ENCODE measurements around the gene ACSM2B.
"Not testable (repeated sequence)": the region's sequence is repeated elsewhere in the genome, so short reads cannot be mapped to it uniquely, and the experiment has no call there.

ACSM2B gene

DNA sequence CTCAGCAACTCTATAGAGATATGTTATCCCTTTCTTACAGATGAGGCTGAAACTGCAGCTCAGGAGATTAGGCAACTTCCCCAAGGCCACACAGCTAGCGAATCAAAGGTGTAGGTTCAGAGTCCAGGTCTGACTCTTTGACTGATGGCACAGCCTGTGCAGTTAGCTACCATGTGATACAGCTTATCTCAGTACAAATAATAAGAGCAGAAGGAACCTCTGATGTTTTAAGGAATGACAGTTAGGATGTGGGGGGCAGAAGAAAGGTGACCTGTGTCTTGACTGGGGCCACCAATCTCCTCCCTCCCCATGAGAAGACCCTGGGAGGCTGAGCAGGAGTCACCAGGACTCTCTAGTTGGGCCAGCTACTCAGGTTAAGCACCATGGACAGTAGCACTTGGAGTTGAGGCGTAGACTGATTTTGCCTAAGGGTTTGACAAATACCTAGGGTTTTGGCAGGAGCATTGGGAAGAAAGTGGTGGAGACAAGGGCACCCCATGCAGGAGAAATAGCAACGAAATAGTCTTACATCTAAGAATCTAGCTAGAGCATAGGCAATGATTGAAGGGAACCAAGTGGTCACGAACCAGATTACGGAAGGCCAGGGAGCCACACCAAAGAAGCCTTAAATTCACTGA lies 22.8 kb upstream of the ACSM2B start:
- no peak for DNase-seq (ENCODE audit: low read depth, low spot score)
- no peak overlapping the region for H3K27ac ChIP-seq

DNA sequence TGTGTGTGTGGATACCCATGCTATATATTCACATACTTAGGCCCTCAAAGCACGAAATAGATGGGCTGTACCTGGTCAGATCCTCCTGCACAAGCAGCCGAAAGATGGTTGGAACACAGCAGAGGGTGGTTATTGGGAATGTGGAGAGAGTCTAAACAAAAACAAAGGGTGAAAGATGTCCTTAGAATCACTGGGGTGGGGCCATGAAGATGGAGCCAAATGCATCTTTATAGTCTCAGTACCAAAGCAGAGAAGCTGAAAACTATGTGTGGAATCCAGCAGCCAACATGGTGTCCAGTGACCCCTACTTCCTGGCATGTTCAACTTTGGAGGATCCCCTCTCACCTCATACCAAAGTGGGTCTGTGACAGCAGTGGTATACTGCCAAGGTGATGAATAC lies 19.5 kb upstream of the ACSM2B start:
- not testable (repeated sequence) for H3K27ac ChIP-seq; DNase-seq (ENCODE audit: low read depth, low spot score)

DNA sequence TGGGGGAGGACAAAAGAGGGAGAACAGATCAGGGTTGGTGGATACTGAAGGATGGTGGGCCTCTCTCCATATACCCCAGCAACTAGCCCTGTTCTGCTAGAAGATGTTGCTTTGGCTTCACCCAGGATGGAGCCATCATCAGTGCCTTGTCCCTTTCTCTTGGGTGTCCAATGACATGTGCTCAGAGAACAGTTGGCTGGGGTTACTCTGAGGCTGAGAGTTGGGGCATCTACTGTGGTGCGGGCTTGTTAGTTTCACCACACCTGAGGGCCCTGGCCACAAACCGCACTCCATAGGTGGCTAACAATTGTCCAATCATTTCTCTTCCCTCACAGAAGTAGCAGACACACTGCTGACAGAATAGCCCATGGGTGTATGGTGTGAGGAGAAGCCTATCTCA lies 18.9 kb upstream of the ACSM2B start:
- DNase-seq (ENCODE audit: low read depth, low spot score); H3K27ac ChIP-seq: not testable (repeated sequence)

DNA sequence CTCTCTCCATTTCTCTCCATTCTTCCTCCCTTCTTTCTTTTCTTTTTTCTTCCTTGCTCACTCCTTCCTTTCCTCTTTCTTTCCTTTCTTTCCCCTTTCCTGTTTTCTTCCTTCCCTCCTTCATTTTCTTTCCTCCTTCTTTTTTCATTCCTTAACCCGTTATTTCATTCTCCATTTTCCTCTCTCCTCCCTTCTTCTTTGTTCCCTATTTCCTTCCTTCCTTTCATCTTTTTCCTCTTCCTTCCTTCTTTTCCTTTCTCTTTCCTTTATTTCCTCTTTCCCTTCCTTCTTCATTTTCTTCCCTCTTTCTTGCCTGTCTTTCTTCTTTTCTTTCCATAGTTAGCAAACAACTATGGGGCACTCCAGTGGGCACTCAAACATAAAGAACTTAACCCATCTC lies 16.6 kb upstream of the ACSM2B start:
- DNase-seq (ENCODE audit: low read depth, low spot score); H3K27ac ChIP-seq: not testable (repeated sequence)

DNA sequence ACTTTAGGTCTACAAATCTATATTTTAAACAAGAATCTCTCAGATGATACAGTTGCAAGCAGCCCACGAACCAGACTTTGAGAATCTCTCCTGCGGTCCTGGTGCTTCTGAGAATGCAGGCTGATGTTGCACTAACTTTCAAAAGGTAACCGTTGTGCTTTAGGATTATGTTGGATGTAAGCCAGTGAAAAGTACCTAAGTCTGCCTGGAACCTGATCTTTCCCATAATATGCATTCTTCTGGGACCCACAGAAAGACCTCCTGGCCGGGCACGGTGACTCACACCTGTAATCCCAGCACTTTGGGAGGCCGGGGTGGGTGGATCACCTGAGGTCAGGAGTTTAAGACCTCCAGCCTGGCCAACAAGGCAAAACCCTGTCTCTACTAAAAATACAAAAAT lies 13.3 kb upstream of the ACSM2B start:
- DNase-seq (ENCODE audit: low read depth, low spot score); H3K27ac ChIP-seq: not testable (repeated sequence)

DNA sequence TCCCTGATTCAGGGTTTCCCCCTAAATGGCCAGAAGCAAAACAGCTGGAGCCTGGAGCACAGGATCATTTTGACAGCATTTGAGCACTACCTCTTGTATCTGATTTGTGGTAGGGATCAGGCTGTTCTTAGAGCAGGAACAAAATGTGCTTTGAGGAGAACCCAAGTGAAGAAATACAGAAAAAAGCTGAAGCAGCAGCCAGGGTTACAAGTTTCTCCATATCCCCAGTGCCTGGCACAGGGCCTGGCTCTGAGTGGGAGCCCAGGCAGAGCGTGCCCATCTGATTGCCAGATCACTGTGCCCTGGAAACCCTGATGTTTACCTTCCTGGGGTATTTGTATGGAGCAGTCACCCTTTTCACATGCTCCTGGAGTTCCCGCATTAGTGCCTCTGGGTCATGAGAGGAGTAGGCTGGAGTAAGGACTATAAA lies 11.5 kb upstream of the ACSM2B start:
- DNase-seq (ENCODE audit: low read depth, low spot score); H3K27ac ChIP-seq: not testable (repeated sequence)

DNA sequence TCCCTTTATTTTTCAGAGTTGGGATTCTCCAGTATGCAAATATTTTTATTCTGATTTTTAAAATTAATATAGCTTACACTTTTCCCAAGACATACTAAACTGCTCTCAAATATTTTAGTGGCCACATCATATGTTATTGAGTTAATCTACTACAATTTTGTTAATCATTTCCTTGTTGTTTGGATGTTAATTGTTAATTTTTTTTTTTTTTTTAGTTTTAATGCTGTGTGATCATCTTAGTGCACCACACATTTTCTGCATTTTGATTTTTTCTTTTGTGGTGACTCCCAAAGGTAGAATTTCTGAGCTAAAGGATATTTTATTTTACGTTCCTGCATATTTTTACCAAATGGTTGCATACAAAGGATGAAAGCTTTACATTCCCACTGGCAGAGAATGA lies 10.5 kb upstream of the ACSM2B start:
- H3K27ac ChIP-seq; DNase-seq (ENCODE audit: low read depth, low spot score): not testable (repeated sequence)

DNA sequence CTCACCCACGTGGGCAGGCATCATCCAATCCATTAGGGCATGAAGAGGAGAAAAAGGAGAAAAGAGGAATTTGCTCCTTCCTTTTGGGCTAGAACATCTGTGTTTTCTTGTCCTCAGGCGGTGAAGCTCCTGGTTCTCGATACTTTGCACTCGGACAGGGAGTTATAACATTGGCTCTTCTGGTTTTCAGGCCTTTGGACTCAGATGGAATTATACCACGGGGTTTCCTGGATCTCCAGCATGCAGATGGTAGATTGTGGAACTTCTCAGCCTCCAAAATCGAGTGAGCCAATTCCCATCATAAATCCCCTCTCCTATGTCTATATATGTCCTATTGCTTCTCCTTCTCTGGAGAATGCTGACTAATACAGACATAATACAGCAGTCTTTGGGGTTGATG lies 9.9 kb upstream of the ACSM2B start:
- not testable (repeated sequence) for DNase-seq (ENCODE audit: low read depth, low spot score); H3K27ac ChIP-seq

DNA sequence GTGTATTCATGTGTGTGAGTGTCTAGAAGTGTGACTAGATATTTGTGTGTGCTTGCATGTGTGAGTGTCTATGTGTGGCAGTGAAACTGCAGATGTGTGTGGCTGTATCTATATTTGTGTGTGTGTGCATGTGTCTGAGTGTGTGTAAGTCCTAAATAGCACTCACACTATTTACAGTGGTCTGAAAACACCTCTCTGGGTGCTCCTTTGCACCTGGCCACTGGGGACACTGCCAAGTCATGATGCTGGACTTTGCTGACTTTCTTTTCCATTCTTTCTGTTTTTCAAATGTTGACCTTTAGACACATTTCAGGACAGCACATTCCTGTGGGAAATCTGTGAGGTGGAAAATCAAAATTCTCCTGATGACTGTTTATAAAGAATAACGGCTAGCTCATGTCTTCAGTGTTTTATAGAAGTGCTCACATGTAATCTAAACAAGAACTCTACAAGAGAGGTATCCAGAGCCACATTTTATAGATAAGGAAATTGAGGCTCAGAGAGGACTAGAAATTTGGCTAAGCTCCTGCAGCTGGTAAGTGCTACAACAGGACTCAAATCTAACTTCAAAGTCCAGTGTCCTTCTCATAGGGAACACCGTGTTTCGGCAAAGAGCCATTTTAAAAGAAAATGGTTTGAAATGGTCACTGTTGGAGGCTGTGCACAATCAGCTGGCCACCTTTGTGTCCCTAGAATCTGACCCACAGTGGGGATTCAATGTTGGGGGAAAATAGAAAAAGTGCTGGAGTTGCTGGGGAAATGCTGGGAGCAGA lies 4.5 kb upstream of the ACSM2B start:
- DNase-seq (ENCODE audit: low read depth, low spot score); H3K27ac ChIP-seq: not testable (repeated sequence)

DNA sequence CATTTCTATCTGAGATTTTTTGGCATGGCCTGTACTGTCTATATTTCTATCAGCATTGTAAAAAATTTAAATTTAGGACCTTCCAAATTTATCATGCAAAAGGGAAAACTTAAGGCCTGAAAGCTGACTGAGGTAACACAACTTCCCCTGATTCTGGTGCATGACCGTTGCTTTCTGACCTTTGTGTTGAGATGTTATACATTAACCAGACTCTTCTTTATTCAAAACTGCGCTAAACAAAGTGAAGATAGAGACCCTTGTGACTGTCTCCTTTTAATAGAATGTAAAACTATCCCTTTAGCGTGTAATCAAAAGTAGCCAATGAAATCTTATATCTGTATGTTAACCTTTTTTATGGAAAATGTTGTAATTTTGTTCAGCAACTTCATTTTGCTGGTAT lies 1.9 kb upstream of the ACSM2B start:
- H3K27ac ChIP-seq; DNase-seq (ENCODE audit: low read depth, low spot score): not testable (repeated sequence)

DNA sequence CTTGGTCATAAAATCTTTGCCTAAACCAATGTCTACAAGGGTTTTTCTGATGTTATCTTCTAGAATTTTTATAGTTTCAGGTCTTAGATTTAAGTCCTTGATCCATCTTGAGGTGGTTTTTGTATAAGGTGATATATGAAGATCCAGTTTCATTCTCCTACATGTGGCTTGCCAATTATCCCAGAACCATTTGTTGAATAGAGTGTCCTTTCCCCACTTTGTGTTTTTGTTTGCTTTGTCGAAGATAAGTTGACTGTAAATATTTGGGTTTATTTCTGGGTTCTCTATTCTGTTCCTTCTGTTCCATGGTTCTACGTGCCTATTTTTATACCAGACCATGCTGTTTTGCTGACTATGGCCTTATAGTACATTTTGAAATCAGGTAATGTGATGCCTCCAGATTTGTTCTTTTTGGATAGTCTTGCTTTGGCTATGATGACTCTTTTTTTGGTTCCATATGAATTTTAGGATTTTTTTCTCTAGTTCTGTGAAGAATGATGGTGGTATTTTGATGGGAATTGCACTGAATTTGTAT lies 7.0 kb downstream of the ACSM2B start:
- not testable (repeated sequence) for DNase-seq (ENCODE audit: low read depth, low spot score); H3K27ac ChIP-seq

DNA sequence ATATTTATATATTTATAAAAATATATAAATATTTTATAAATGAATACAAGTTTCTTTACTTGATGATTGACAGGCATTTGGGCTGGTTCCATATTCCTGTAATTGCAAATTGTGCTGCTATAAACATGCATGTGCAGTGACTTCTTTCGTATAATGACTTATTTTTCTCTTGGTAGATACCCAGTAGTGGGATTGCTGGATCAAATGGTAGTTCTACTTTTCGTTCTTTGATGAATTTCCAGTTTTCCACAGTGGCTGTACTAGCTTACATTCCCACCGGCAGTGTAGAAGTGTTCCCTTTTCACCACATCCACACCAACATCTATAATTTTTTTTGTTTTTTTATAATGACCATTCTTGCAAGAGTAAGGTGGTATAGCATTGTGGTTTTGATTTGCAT lies 7.8 kb downstream of the ACSM2B start:
- H3K27ac ChIP-seq, result no peak overlapping the region
- DNase-seq (ENCODE audit: low read depth, low spot score), result no peak

DNA sequence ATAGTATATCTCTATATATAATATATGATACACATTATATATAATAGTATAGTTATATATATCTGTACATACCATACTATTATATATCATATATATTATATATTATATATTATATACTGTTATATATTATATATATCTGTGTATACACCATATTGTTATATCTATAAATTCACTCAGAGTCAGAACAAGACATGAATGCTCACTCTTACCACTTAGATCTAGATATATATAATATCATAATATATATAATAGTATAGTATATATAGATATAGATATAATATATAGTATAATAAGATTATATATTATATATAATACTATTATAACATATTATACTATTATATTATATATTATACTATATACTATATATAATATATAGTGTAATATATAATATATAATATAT lies 9.3 kb downstream of the ACSM2B start:
- H3K27ac ChIP-seq, result no peak overlapping the region
- no peak for DNase-seq (ENCODE audit: low read depth, low spot score)

DNA sequence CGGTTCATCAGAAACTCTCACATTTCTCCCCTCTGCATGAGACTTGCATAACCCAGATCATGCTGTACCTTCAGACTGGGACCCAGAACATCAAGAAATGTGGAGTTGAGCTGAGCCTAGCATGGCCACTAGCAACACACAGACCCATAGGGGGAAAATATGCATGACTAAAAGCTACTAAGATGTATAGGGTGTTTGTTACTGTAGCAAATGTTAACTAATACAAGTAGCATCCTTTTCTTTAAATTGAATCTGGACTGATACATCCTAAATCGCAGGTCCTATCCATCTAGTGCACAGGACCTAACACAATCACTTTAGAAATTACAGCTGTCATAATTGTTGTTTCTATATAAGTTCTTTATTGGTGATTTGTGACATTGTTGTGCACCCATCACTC lies 10.8 kb downstream of the ACSM2B start:
- not testable (repeated sequence) for H3K27ac ChIP-seq; DNase-seq (ENCODE audit: low read depth, low spot score)

DNA sequence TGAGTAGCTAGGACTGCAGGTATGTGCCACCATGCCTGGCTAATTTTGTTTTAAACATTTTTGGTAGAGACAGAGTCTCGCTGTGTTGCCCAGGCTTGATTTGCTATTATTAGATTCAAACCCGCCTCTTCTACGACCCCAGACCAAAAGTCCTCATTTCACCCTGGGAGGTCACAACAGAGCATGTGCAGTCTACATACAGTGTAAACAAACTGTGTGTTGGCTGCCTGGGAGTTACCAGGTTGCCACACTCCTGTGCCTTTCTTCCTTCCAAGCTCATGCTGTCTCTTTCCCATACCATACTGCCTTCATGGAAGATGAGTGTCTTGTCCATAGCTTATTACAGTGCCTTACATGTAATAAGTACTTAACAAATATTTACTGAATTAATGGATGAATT lies 11.9 kb downstream of the ACSM2B start:
- H3K27ac ChIP-seq; DNase-seq (ENCODE audit: low read depth, low spot score): not testable (repeated sequence)

DNA sequence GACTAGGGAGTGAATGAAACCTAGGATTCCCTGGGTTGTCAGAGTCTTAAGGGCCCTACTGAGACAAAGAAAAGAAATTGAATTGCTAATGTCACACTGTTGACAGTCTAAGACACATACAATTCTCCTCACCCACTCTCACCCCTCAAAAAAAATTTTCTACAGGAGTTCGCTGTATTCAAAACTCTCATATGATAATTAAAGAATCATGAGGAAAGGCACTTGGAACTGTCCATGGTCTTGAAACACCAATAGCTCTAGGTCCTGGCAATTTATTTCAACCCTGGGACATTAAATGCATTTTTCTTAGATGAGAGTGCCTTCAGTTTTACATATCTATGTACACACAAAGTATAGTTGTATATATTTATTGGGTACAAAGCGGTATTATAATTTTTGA lies 20.5 kb downstream of the ACSM2B start:
- not testable (repeated sequence) for H3K27ac ChIP-seq; DNase-seq (ENCODE audit: low read depth, low spot score)

DNA sequence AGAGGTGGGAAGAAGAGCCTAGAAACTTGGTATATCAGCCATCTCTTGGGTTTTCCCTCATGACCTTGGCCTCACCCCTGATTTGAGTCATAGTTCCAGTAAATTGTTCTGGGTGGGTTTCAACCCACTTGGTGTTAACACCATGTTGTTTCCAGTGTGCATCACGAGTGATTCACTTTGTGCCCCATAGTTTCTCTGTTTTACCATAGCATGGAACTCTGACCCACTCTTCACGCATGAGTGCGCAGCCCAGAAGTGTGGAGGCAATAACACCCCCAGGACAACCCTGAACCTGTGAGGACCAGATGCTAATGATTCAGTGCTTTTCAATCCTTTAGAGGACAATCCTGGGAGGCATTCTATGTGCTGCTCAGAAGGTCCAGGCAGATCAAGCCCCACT lies 21.5 kb downstream of the ACSM2B start:
- not testable (repeated sequence) for H3K27ac ChIP-seq; DNase-seq (ENCODE audit: low read depth, low spot score)

DNA sequence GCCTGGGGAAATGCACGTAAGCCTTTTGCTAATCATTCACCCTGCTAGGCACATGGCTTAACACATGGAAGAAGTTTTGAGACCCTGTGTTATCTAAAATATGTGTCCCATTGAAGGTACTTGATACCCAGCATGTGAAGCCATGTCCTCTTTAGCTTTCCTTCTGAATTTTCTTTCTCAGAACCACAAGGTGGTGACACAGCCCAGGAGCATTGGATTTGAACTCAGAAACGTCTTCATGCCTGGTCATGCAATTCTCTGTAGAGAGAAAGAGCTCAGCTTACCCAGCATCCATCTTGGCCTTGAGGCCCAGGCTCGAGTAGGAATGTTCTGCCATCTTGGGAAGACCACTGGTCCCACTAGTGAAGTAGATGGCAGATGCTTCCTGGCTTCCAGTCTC lies 22.7 kb downstream of the ACSM2B start:
- DNase-seq (ENCODE audit: low read depth, low spot score), result not testable (repeated sequence)

DNA sequence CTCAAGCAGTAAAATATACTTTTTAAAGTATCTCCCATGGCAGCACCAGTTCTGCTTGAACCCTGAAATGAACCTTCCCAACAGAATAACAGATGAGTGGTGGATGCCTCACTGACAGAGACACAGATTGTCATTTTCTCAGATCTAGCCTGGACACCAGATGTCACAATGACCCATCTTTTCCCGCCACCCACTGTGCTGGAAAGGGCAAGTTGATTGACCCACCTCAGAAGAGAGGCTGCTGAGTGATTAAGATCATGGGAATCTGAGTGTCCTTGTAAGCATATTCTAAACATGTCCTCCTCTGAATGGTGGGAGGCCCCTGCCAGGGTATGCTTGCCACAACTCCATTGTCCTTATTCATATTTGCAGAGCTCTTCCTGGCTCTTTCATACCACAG lies 29.2 kb downstream of the ACSM2B start:
- DNase-seq (ENCODE audit: low read depth, low spot score); H3K27ac ChIP-seq: not testable (repeated sequence)

More for the DNA sequence above, 22.7 kb downstream of the ACSM2B start:
- H3K27ac ChIP-seq, result not testable (repeated sequence)

DNA sequence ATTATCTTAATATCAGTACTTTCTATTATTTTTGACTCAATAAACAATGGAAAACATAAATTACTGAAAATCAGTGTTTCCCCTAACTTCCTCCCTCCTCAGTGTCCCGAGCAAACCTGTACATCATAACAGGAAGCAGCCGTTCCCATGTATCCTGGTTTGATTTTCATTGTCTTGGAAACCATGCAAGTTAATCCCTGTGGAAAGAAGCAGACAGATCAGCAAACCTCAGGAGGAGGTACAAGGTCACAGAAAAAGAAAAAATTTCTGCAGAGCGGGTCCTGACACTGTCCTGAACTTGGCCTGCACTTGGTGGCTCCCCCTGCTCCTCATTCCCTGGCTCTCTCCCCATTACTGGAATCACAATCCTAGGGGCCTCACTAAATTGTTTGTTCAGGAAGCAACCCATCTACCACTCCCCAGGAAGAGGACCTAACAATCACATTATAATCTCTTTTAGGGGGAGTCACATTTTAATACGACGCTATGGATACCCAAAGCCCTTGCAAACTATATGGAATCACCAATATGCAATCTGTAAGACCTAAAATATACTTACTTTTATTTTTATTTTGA lies 29.8 kb downstream of the ACSM2B start:
- DNase-seq (ENCODE audit: low read depth, low spot score); H3K27ac ChIP-seq: not testable (repeated sequence)

Data from epithelial cell of prostate (primary cell).